GM19099 (cell line): Measurements from ENCODE around the gene KCNK3.

Experiments
- POLR2A ChIP-seq: IDR thresholded peaks from 3 replicates; pipeline ENCODE4 v1.6.1; 2011; ENCODE audit warnings: low read depth; ENCODE audit not compliant: insufficient read length; ENCODE audit errors: extremely low read depth

The KCNK3 gene

GRCh38 chr2:26657265-26657664 is 35.3 kb upstream of the KCNK3 start:
- TF ChIP-seq POLR2A, result no peak

DNA sequence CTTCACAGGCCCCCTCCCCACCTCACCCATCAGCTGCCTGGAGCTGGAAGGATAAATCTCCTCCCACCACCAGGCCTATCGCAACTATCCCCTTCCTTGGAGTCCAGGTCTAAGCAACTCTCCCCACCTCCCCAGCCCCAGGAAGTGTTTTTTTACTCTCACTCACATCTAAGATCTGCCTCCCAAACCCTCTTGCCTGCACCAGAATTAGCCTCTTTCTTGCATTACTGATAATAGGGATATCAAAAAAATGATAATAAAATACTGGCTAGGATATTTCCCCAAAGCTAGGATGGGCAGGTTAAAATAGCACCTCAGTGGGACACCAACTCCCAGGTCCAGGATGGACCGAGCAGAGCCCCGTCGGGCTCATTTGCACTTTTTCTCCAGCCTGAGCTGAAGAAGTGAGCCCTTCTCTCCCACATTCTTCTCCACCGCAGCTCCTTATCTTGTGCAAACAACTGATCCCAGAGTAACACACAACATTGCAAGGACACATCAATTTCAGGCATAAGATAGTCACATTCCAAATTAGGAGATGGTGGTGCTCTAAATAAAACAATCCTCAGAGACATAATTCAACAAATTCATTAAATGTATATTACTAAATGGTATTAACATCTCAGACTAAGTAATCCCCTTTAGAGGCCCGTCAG is 33.7 kb upstream of the KCNK3 start:
- TF ChIP-seq POLR2A, result no peak

GRCh38 chr2:26660363-26660962 is 32.1 kb upstream of the KCNK3 start:
- TF ChIP-seq POLR2A, result no peak

GRCh38 chr2:26666671-26667070 is 25.9 kb upstream of the KCNK3 start:
- TF ChIP-seq POLR2A, result no peak

DNA sequence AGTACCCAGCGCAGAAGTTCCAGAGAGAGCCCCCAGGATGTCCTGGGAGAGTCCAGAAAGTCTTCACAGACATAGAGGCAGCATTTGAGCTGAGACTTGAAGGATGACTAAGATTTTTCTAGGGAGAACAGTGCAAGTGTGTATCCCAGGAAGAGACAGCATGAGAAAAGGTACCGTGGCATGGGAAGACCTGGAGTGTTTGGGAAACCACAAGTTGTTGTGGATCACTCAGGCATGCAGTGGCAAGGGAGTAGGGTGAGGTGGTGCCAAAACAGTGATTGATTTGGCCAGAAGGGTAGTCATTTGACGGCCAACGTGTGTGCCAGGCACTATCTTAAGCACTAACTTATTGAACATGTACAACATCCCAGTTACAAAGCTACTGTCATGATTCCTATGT is 24.5 kb upstream of the KCNK3 start:
- no peak for TF ChIP-seq POLR2A

DNA sequence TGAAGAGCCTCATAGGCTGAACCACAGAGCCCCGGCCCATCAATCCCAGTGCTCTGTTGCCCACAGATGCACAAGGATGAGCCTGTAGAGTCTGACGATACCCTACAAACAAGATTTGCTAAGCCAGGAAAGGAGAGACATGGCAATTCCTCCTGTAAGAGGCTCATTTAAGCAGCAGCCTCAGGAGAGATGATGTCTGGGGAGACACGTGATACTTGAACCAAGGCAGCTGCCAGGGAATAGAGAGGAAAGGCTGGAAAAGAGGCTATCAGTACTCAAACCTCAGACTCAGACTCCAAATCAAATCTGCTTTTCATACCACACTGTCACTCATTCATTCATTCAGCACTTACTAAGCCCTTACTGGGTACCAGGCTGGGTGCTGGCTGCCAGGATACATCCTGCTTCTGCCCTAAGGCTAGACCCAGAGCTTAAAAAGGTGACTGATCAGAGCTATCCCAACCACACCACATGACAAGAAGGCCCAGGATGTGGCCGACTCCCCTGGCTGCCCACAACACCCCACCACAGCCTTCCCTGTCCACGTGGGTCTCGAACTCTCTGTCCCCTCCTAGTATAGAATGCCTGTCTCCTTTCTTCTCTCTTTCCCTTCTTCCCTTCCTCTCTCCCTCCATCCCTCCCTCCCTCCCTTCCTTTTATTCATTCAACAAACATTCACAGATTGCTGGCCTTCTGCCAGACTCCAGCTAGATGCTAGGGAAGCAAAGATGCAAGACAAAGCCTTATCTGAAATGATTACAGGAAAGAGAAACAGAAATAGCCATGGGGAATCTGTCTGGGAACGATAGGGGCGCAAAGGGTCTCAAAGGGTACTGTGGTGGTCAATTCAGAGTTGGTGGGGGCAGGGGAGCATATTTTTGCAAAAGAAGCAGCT is 23.4 kb upstream of the KCNK3 start:
- no peak for TF ChIP-seq POLR2A

DNA sequence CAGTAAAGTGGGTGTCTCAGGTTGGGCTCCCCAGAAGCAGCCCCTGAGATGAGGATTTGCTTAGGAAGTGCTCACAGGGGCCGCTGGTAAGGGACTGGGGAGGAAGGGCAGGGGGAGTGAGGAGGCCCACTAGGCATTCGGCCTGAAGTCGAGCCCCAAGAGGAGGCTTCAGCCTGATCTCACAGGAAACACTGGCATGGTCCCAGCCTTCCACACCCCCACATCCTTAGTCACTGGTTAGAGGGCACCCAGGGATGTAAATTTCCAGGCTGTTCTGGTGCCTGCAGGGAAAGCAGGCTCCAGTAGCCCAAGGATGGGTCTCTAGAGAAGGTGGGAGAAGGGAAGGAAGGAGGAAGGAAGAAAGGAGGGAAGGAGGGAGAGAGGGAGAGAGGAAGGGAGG is 22.4 kb upstream of the KCNK3 start:
- TF ChIP-seq POLR2A, result no peak

DNA sequence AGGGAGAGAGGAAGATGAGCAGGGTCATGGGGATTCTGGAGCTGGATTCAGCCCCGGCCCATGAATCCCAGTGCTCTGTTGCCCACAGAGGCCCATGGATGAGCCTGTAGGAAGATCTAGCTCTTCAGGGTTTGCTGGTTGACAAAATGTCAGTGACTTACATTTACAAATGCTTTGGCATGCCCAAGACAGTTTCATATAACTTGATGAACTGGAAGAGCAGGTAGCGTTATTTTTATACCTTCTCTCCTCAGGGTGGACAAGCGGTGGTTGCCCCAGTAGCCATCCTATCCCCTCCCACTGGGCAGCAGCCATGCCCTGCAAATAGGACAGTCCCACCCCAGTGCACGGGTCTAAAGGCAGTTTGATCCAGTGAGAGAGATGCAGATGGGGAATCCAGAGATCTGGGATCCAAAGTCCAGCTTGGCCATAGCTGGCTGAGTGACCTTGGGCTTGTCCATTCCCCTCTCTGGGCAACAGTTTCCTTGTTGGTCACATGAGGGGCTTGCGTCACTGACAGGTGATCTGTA is 21.5 kb upstream of the KCNK3 start:
- TF ChIP-seq POLR2A, result no peak

- no peak for TF ChIP-seq POLR2A
These were observed 20.8 kb upstream of the KCNK3 start for GRCh38 chr2:26671691-26672090.

- TF ChIP-seq POLR2A, result no peak
These were observed 20.3 kb upstream of the KCNK3 start for GRCh38 chr2:26672112-26672817.

DNA sequence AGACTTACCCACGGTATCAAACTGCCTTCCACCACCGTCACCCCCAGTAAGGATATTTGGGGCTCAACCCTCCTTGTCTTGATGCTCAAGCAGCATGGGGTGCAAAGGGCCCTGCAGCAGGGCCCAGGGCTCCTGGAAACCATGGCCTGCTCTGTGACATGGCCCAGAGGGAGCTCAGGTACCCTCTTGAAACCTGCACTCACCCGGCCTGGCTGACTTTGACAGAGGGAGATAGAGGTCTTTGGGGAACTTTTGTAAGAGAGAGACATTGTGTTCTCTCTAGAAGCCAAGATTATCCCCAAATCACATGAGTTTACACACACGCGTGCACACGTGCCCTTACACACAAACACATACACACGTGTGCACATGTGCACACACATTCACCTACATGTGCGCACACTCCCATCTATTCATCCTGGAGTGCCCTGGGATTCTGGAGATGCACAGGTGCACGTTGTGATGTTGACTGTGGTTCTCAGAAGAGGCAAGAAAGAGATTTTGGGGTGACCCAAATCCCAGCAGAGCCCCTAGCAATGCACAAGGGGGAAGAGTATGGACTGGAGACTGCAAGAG is 19.6 kb upstream of the KCNK3 start:
- no peak for TF ChIP-seq POLR2A

GRCh38 chr2:26674002-26674751 is 18.3 kb upstream of the KCNK3 start:
- TF ChIP-seq POLR2A, result no peak

- no peak for TF ChIP-seq POLR2A
These were observed 17.8 kb upstream of the KCNK3 start for GRCh38 chr2:26674771-26675170.
